MM.1S (cell line): ENCODE results near the gene DPYSL4.

Experiments used
- DNase-seq: peaks from one replicate; pipeline ENCODE4 v3.0.0-alpha.2; 2015
- H2AFZ ChIP-seq: fragments of 300-600 bp; sonication (generic); 2 replicates; pipeline ENCODE4 v1.6.0; 2016; ENCODE audit warnings: antibody characterized with exemption, low read length
- H3F3A ChIP-seq: fragments of 300-600 bp; sonication (generic); 2 replicates; pipeline ENCODE4 v1.6.1; 2016; ENCODE audit warnings: mild to moderate bottlenecking, antibody characterized with exemption, low read length, moderate library complexity, mixed read lengths; ENCODE audit not compliant: insufficient read depth
- H3K27ac ChIP-seq: fragments of 300-600 bp; sonication (generic); 2 replicates; pipeline ENCODE4 v1.5.1; 2016; ENCODE audit warnings: mild to moderate bottlenecking, low read length
- H3K27me3 ChIP-seq: fragments of 300-600 bp; sonication (generic); replicated peaks from 2 replicates; pipeline ENCODE4 v1.6.0; 2016; ENCODE audit warnings: low read length; ENCODE audit not compliant: insufficient read depth
- H3K36me3 ChIP-seq: fragments of 300-600 bp; sonication (generic); replicated peaks from 2 replicates; pipeline ENCODE4 v1.6.1; 2016; ENCODE audit warnings: mild to moderate bottlenecking, low read length, mixed read lengths; ENCODE audit not compliant: insufficient read depth
- H3K4me1 ChIP-seq: fragments of 300-600 bp; sonication (generic); 2 replicates; pipeline ENCODE4 v1.6.1; 2016; ENCODE audit warnings: low read length, mixed read lengths
- H3K4me2 ChIP-seq: fragments of 300-600 bp; sonication (generic); 2 replicates; pipeline ENCODE4 v1.6.0; 2016; ENCODE audit warnings: low read depth, low read length
- H3K4me3 ChIP-seq: fragments of 300-600 bp; sonication (generic); 2 replicates; pipeline ENCODE4 v1.5.1; 2016; ENCODE audit warnings: low read length, mixed read lengths
- H3K79me2 ChIP-seq: fragments of 300-600 bp; sonication (generic); 2 replicates; pipeline ENCODE4 v1.6.1; 2016; ENCODE audit warnings: mixed run types, low read length, mixed read lengths
- H3K9ac ChIP-seq: fragments of 300-600 bp; sonication (generic); 2 replicates; pipeline ENCODE4 v1.6.1; 2016; ENCODE audit warnings: low read length, mixed read lengths
- H3K9me2 ChIP-seq: fragments of 300-600 bp; sonication (generic); replicated peaks from 2 replicates; pipeline ENCODE4 v1.6.1; 2016; ENCODE audit warnings: mild to moderate bottlenecking, low read length, mixed read lengths; ENCODE audit not compliant: insufficient read depth
- H3K9me3 ChIP-seq: fragments of 300-600 bp; sonication (generic); replicated peaks from 2 replicates; pipeline ENCODE4 v1.6.1; 2016; ENCODE audit warnings: mild to moderate bottlenecking, low read length, mixed read lengths; ENCODE audit not compliant: insufficient read depth
- H4K20me1 ChIP-seq: fragments of 300-600 bp; sonication (generic); 2 replicates; pipeline ENCODE4 v1.6.1; 2016; ENCODE audit warnings: mild to moderate bottlenecking, low read length, moderate library complexity, mixed read lengths; ENCODE audit not compliant: insufficient read depth
- CTCF ChIP-seq: fragments of 300-600 bp; sonication (generic); IDR thresholded peaks from 2 replicates; pipeline ENCODE4 v1.5.1; 2016; ENCODE audit warnings: antibody characterized with exemption, low read length, mixed read lengths
- EZH2 ChIP-seq: fragments of 300-600 bp; sonication (generic); optimal IDR thresholded peaks from 2 replicates; pipeline ENCODE3; 2017; ENCODE audit warnings: low read depth, mild to moderate bottlenecking, antibody characterized with exemption, low read length, mixed read lengths
- EZH2phosphoT487 ChIP-seq: fragments of 300-600 bp; sonication (generic); IDR thresholded peaks from 2 replicates; pipeline ENCODE4 v1.6.1; 2018; ENCODE audit warnings: antibody characterized with exemption, low read length

DPYSL4 gene

GRCh38 chr10:132186488-132187429, at the start of gene DPYSL4:
Gene DPYSL4, plus strand, starts transcription at chr10:132186948. Its CDS starts 116 bp downstream, at chr10:132187064.
- Histone ChIP-seq H2AFZ (no peak within 1 kb of the TSS), H4K20me1 (no peaks in the 10 kb centered on the region), H3K4me3 (no peak within 1 kb of the TSS), H3K9ac (no peak within 1 kb of the TSS), H3F3A (no peaks in the 10 kb centered on the region), H3K27ac (no peak within 1 kb of the TSS), H3K36me3 (no peaks in the 10 kb centered on the region), H3K9me2 (no peaks in the 10 kb centered on the region), H3K79me2 (no peaks in the 10 kb centered on the region), H3K4me2 (no peak within 1 kb of the TSS), H3K9me3 (no peaks in the 10 kb centered on the region), H3K27me3 (peaks cover 22% of the 10 kb centered on the region), H3K4me1 (no peaks in the 10 kb centered on the region)
- TF ChIP-seq CTCF (no peak), EZH2phosphoT487 (no peak), EZH2 (no peak)
- DNase-seq, result no peak

GRCh38 chr10:132137111-132138072, 49.4 kb upstream of the DPYSL4 start:
- Histone ChIP-seq H3K4me2 (no peak overlapping the region), H4K20me1 (no peaks in the 10 kb centered on the region), H3K36me3 (no peaks in the 10 kb centered on the region), H3F3A (no peaks in the 10 kb centered on the region), H3K27ac (no peak overlapping the region), H3K9me2 (no peaks in the 10 kb centered on the region), H3K27me3 (peaks cover 41% of the 10 kb centered on the region), H3K9ac (no peak overlapping the region), H3K9me3 (no peaks in the 10 kb centered on the region), H3K4me3 (no peak overlapping the region), H3K79me2 (no peaks in the 10 kb centered on the region), H2AFZ (no peak overlapping the region), H3K4me1 (no peaks in the 10 kb centered on the region)
- no peak for DNase-seq
- TF ChIP-seq CTCF (no peak), EZH2 (no peak), EZH2phosphoT487 (no peak)

- H3K4me2 ChIP-seq, result no peak overlapping the region
- no peaks in the 10 kb centered on the region for H3K9me2 ChIP-seq
- H3F3A ChIP-seq, result no peaks in the 10 kb centered on the region
- DNase-seq, result no peak
- no peaks in the 10 kb centered on the region for H3K36me3 ChIP-seq
- H3K27ac ChIP-seq, result no peak overlapping the region
- no peaks in the 10 kb centered on the region for H3K79me2 ChIP-seq
- no peak overlapping the region for H3K4me3 ChIP-seq
- no peaks in the 10 kb centered on the region for H4K20me1 ChIP-seq
- H3K4me1 ChIP-seq, result no peaks in the 10 kb centered on the region
- TF ChIP-seq EZH2, result no peak
- no peak for TF ChIP-seq CTCF
- TF ChIP-seq EZH2phosphoT487, result no peak
- no peak overlapping the region for H3K9ac ChIP-seq
- H3K9me3 ChIP-seq, result no peaks in the 10 kb centered on the region
- no peak overlapping the region for H2AFZ ChIP-seq
- H3K27me3 ChIP-seq, result peaks cover 40% of the 10 kb centered on the region
These were observed 48.6 kb upstream of the DPYSL4 start for GRCh38 chr10:132138133-132138532.
